H1 (cell line): ENCODE measurements around the gene SCAPER. TPM values are rescaled to one million over a fixed set of nuclear protein-coding genes. Genes with fewer than 3 reads are reported as not detected.

Source experiments
- BACH1 ChIP-seq: IDR thresholded peaks from 2 replicates; pipeline ENCODE4 v1.6.1; 2012; ENCODE audit warnings: low read length, improper control_type of control experiment
- BCL11A ChIP-seq, 2 experiments: IDR thresholded peaks; one replicate each; pipeline ENCODE4 v1.6.1; 2011; ENCODE audit warnings: low read depth in 2 of 2, low read length in 2 of 2, mild to moderate bottlenecking in 2 of 2
- BRCA1 ChIP-seq: IDR thresholded peaks from 2 replicates; pipeline ENCODE4 v1.6.1; 2012; ENCODE audit warnings: low read depth, low read length, improper control_type of control experiment
- CBX8 ChIP-seq: fragments of 300-800, 300-1000 bp; sonication (generic); IDR thresholded peaks from 2 replicates; pipeline ENCODE4 v1.7.1; 2016; ENCODE audit warnings: low read depth, low read length, borderline replicate concordance
- CHD1 ChIP-seq: IDR thresholded peaks from 2 replicates; pipeline ENCODE4 v1.6.1; 2012; ENCODE audit warnings: low read depth, low read length, improper control_type of control experiment
- CHD2 ChIP-seq: IDR thresholded peaks from 2 replicates; pipeline ENCODE4 v1.6.1; 2012; ENCODE audit warnings: low read length, improper control_type of control experiment
- EGR1 ChIP-seq: IDR thresholded peaks from 2 replicates; pipeline ENCODE4 v1.6.1; 2011; ENCODE audit warnings: low read depth, low read length, borderline replicate concordance
- GABPA ChIP-seq: IDR thresholded peaks from 2 replicates; pipeline ENCODE4 v1.6.1; 2011; ENCODE audit warnings: mild to moderate bottlenecking, low read length, moderate library complexity, borderline replicate concordance; ENCODE audit not compliant: insufficient read depth
- HDAC2 ChIP-seq, 2 experiments: fragments of 300-600 bp in 1 of 2; sonication (generic) in 1 of 2; IDR thresholded peaks; 2 replicates each; pipeline ENCODE4 v1.6.1; 2011 to 2012; ENCODE audit warnings: low read depth in 2 of 2, low read length in 2 of 2, mild to moderate bottlenecking in 2 of 2, moderate library complexity in 2 of 2, borderline replicate concordance in 1 of 2, inconsistent platforms in 1 of 2
- JUND ChIP-seq: IDR thresholded peaks from 2 replicates; pipeline ENCODE4 v1.6.1; 2011; ENCODE audit warnings: mild to moderate bottlenecking, improper control_type of control experiment, low read length
- KDM5A ChIP-seq: fragments of 200-600 bp; IDR thresholded peaks from 2 replicates; pipeline ENCODE4 v1.7.1; 2012; ENCODE audit warnings: mild to moderate bottlenecking, low read length, inconsistent platforms, mixed read lengths
- NANOG ChIP-seq: IDR thresholded peaks from 2 replicates; pipeline ENCODE4 v1.6.1; 2011; ENCODE audit warnings: low read length, low read depth, mild to moderate bottlenecking, inconsistent platforms; ENCODE audit not compliant: insufficient read depth, poor library complexity, severe bottlenecking
- PHF8 ChIP-seq: fragments of 200-600 bp; sonication (generic); conservative IDR thresholded peaks from 2 replicates; pipeline ENCODE4 v1.7.1; 2012; ENCODE audit warnings: low read depth, mild to moderate bottlenecking, inconsistent platforms, low read length, moderate library complexity
- POLR2A ChIP-seq, 2 experiments: IDR thresholded peaks; 1 replicate in 1 of 2; 2 replicates in 1 of 2; pipeline ENCODE4 v1.6.1; 2011; ENCODE audit warnings: low read depth in 2 of 2, low read length in 2 of 2, mild to moderate bottlenecking in 2 of 2; ENCODE audit errors: control extremely low read depth in 1 of 2
- POLR2AphosphoS5 ChIP-seq: IDR thresholded peaks from 2 replicates; pipeline ENCODE4 v1.6.1; 2011; ENCODE audit warnings: low read depth, low read length
- RAD21 ChIP-seq, 2 experiments: IDR thresholded peaks in 1 of 2; conservative IDR thresholded peaks in 1 of 2; 2 replicates each; pipeline ENCODE4 v1.6.1; 2011; ENCODE audit warnings: low read depth in 2 of 2, low read length in 2 of 2, improper control_type of control experiment in 1 of 2, inconsistent platforms in 1 of 2, mild to moderate bottlenecking in 1 of 2, moderate library complexity in 1 of 2
- RFX5 ChIP-seq: IDR thresholded peaks from 2 replicates; pipeline ENCODE4 v1.6.1; 2011; ENCODE audit warnings: low read depth, low read length, improper control_type of control experiment, borderline replicate concordance
- RXRA ChIP-seq: IDR thresholded peaks from 2 replicates; pipeline ENCODE4 v1.6.1; 2011; ENCODE audit warnings: low read depth, mild to moderate bottlenecking, low read length, moderate library complexity; ENCODE audit not compliant: insufficient read depth
- SIX5 ChIP-seq: IDR thresholded peaks from 2 replicates; pipeline ENCODE4 v1.6.1; 2011; ENCODE audit warnings: mild to moderate bottlenecking, low read depth, low read length
- SP1 ChIP-seq: IDR thresholded peaks from 2 replicates; pipeline ENCODE4 v1.6.1; 2011; ENCODE audit warnings: low read depth, low read length
- TEAD4 ChIP-seq: IDR thresholded peaks from 2 replicates; pipeline ENCODE4 v1.6.1; 2012; ENCODE audit warnings: low read depth, low read length, inconsistent platforms, mixed read lengths
- YY1 ChIP-seq: IDR thresholded peaks from 2 replicates; pipeline ENCODE4 v1.6.1; 2011; ENCODE audit warnings: low read depth, mild to moderate bottlenecking, low read length
- ZNF274 ChIP-seq: IDR thresholded peaks from 2 replicates; pipeline ENCODE4 v1.7.0; 2012; ENCODE audit warnings: low read length, borderline replicate concordance; ENCODE audit errors: extremely low read depth
- polyA plus RNA-seq, 7 experiments: library from polyadenylated mRNA; depleted of rRNA in 3 of 7; stranded (reverse) in 5 of 7; unstranded in 2 of 7; fragments of >200 nt in 5 of 7; fragments of 200-250 nt in 2 of 7; gene quantifications; 1 replicate in 5 of 7; 2 replicates in 1 of 7; 4 replicates in 1 of 7; pipeline versions ENCODE4 v1.2.1 to v1.2.3, GENCODE V29; 2011 to 2013; ENCODE audit warnings: missing spikeins in 2 of 7, mixed read lengths in 2 of 7
- total RNA-seq: library from RNA; stranded (reverse); fragmentation: NEBNext Ultra II Directional; extraction: Animal tissue kit (Norgen Biotek cat#: 25700); gene quantifications from 2 replicates; pipeline ENCODE4 v1.2.1, GENCODE V29; 2021
- TF ChIP-seq, protein P1 (sequence below): IDR thresholded peaks from 2 replicates; pipeline ENCODE4 v1.6.1; 2011; ENCODE audit warnings: low read length, improper control_type of control experiment

The SCAPER gene
- total and polyA plus RNA-seq, 2 of the 8 experiments (the other 6 are each of a cell fraction or from before 2014, with no cell fraction given) = 1.6 to 6.8 TPM

DNA sequence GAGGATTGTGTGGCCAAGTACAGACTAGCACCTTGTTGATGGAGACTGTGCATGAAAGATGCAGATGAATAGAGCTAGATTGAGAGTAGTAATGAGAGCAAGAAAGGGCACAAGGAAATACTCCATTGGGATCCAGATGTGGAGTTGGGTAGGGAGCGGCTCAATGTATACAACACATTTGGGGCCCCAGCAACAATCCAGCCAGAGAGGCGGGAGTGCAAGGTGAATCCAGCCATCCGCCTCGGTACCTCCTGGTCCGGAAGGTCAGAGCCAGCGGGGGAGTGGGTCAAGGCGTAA lies 559.6 kb downstream of the SCAPER start (continued):
- no peak for TF ChIP-seq POLR2AphosphoS5
- no peak for TF ChIP-seq SIX5
- TF ChIP-seq CHD1 = no peak
- no peak for TF ChIP-seq CHD2
- TF ChIP-seq ZNF274 = no peak
- no peak for TF ChIP-seq POLR2A (IDR thresholded peaks at IDR 0.05; ENCODE audit: control extremely low read depth in 1 of 2, low read depth in 2 of 2, low read length in 2 of 2)
- no peak for TF ChIP-seq KDM5A
- peak in 1 of 2 experiments; percentile 1; a peak in 1 of 4 replicates for TF ChIP-seq RAD21 (IDR thresholded peaks at IDR 0.05 in 1 of 2, conservative IDR thresholded peaks at IDR 0.05 in 1 of 2; ENCODE audit: low read depth in 2 of 2, low read length in 2 of 2)
- TF ChIP-seq, protein P1, sequence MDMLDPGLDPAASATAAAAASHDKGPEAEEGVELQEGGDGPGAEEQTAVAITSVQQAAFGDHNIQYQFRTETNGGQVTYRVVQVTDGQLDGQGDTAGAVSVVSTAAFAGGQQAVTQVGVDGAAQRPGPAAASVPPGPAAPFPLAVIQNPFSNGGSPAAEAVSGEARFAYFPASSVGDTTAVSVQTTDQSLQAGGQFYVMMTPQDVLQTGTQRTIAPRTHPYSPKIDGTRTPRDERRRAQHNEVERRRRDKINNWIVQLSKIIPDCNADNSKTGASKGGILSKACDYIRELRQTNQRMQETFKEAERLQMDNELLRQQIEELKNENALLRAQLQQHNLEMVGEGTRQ = no peak
- no peak for TF ChIP-seq RXRA
- TF ChIP-seq EGR1 = no peak
- TF ChIP-seq SP1 = no peak
- no peak for TF ChIP-seq BRCA1
- peak; percentile 16; the same call in 1 of the 2 replicates for TF ChIP-seq YY1
- TF ChIP-seq BCL11A (IDR thresholded peaks at IDR 0.05; ENCODE audit: low read depth in 2 of 2, low read length in 2 of 2) = no peak
- TF ChIP-seq BACH1 = no peak
- TF ChIP-seq CBX8 = no peak
- TF ChIP-seq JUND = no peak
- peak in 1 of 2 experiments; percentile 75; a peak in 1 of 4 replicates for TF ChIP-seq HDAC2 (IDR thresholded peaks at IDR 0.05; ENCODE audit: borderline replicate concordance in 1 of 2, low read depth in 2 of 2, low read length in 2 of 2)
- no peak for TF ChIP-seq GABPA
- no peak for TF ChIP-seq TEAD4
- TF ChIP-seq RFX5 = no peak
- 0 out of 2 replicates have a peak, but pooled peaks have one; percentile 15 for TF ChIP-seq PHF8
- TF ChIP-seq NANOG = no peak
- TF ChIP-seq, all 59 proteins: peak for 6
